Colon (tissue), 2 donors: ENCODE data around the gene CALB2.
"Not testable (repeated sequence)": the region's sequence is repeated elsewhere in the genome, so short reads cannot be mapped to it uniquely, and the experiment has no call there.

ENCODE experiments used
- FAIRE-seq: peaks from 2 replicates; lab custom pipeline; 2012; peaks lifted over from hg19 to GRCh38; lab: Jason Lieb, UNC
- donor health status: control.
- donor health status: control.

Gene CALB2

GRCh38 chr16:71358464-71358998, at the start of gene CALB2:
Gene CALB2 (plus strand): TSS chr16:71358723. CDS start chr16:71358793, 70 bp downstream.
- no peak for FAIRE-seq

GRCh38 chr16:71311553-71312158, 46.9 kb upstream of the CALB2 start:
- FAIRE-seq, result no peak

GRCh38 chr16:71313591-71313990, 44.9 kb upstream of the CALB2 start:
- not testable (repeated sequence) for FAIRE-seq

GRCh38 chr16:71315269-71315668, 43.3 kb upstream of the CALB2 start:
- no peak for FAIRE-seq

- no peak for FAIRE-seq
Observed at GRCh38 chr16:71319999-71320398, 38.5 kb upstream of the CALB2 start.

GRCh38 chr16:71327720-71328119, 30.8 kb upstream of the CALB2 start:
- FAIRE-seq, result no peak

- FAIRE-seq, result no peak
Observed at GRCh38 chr16:71328151-71328550, 30.4 kb upstream of the CALB2 start.

- no peak for FAIRE-seq
Observed at GRCh38 chr16:71337631-71338030, 20.9 kb upstream of the CALB2 start.

GRCh38 chr16:71338193-71338592, 20.3 kb upstream of the CALB2 start:
- FAIRE-seq, result no peak

- FAIRE-seq, result no peak
Observed at GRCh38 chr16:71338632-71339031, 19.9 kb upstream of the CALB2 start.

- FAIRE-seq, result no peak
Observed at GRCh38 chr16:71339236-71340171, 19.0 kb upstream of the CALB2 start.

- FAIRE-seq, result no peak
Observed at GRCh38 chr16:71340406-71340805, 18.1 kb upstream of the CALB2 start.

GRCh38 chr16:71341881-71342280, 16.6 kb upstream of the CALB2 start:
- FAIRE-seq, result no peak

GRCh38 chr16:71343078-71343477, 15.4 kb upstream of the CALB2 start:
- FAIRE-seq, result no peak

- no peak for FAIRE-seq
Observed at GRCh38 chr16:71344315-71344905, 14.1 kb upstream of the CALB2 start.

GRCh38 chr16:71345031-71345430, 13.5 kb upstream of the CALB2 start:
- FAIRE-seq, result no peak

- FAIRE-seq, result no peak
Observed at GRCh38 chr16:71347146-71347545, 11.4 kb upstream of the CALB2 start.

GRCh38 chr16:71348262-71349085, 10.0 kb upstream of the CALB2 start:
- no peak for FAIRE-seq

- FAIRE-seq, result no peak
Observed at GRCh38 chr16:71350821-71351557, 7.5 kb upstream of the CALB2 start.

GRCh38 chr16:71351558-71351901, 7.0 kb upstream of the CALB2 start:
- no peak for FAIRE-seq

GRCh38 chr16:71352466-71352865, 6.1 kb upstream of the CALB2 start:
- FAIRE-seq, result no peak
